PFSK-1 (cell line): ENCODE measurements around the gene KLHL36.

Experiments used
- POLR2AphosphoS5 ChIP-seq: IDR thresholded peaks from 2 replicates; pipeline ENCODE4 v1.6.1; 2012; ENCODE audit warnings: low read depth, mild to moderate bottlenecking, control low read depth, low read length, moderate library complexity
- SIN3A ChIP-seq: IDR thresholded peaks from 2 replicates; pipeline ENCODE4 v1.6.1; 2012; ENCODE audit warnings: mild to moderate bottlenecking, low read length, moderate library complexity, borderline replicate concordance; ENCODE audit not compliant: insufficient read depth

DNA sequence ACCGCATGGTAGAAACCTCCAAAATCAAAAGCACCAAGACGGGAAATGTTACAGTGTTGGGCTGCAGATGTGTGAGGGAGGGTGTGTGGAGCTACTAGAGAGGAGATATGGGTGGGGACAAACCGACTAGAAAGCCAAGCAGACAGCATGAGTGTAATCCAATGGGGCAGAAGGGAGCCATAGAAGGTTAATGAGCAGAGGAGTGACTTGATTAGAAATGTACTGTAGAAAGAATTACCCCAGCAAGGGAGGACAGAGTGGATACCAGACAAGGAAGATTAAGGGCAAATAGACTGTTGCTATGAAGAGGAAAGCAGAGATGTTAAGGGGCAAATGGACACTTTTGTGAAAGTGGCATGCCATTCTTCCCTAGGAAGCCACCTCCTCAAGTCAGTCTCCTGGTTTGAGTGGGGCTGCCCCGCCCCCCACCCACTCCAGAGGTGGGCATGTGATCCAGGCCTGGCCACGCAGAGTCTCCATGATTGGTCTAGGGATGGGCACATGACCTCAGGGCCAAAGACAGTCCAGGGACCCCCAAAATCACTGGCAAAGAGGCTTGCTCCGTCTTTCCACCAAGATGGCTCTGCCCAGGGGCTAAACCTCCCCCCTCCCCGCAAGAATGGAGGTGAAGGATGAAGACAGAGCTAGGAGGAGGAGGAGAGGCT, 34.8 kb upstream of the KLHL36 start:
- no peak for TF ChIP-seq SIN3A
- TF ChIP-seq POLR2AphosphoS5 = no peak
